Psoas muscle (tissue), 8 donors: Measurements from ENCODE around the gene CCDC148. TPM values are rescaled to one million over a fixed set of nuclear protein-coding genes. Genes with fewer than 3 reads are reported as not detected.

Source experiments
- ATAC-seq, 4 donors: fragments of 200-7000 bp; cut with Tn5 transposase; one replicate each; pipeline ENCODE4 v1.9.1; 2020; ENCODE audit warnings: moderate library complexity in 3 of 4, mild to moderate bottlenecking in 2 of 4
- DNase-seq, 2 donors: peaks; one replicate each; pipeline ENCODE4 v3.0.0-alpha.2; 2020
- H3K27ac ChIP-seq: fragments of 200-600 bp; one replicate; pipeline ENCODE4 v1.8.0; 2022
- H3K27me3 ChIP-seq, 3 donors: fragments of 200-600 bp in 1 of 3; one replicate each; pipeline versions ENCODE4 v1.6.1 to v1.8.0; 2013 to 2022; ENCODE audit warnings: low read length in 2 of 3, mild to moderate bottlenecking in 2 of 3, moderate library complexity in 1 of 3; ENCODE audit not compliant: insufficient read depth in 3 of 3
- H3K36me3 ChIP-seq, 2 donors: fragments of 200-600 bp in 1 of 2; one replicate each; pipeline versions ENCODE4 v1.6.1 to v1.8.0; 2013 to 2022; ENCODE audit warnings: low read depth in 1 of 2, mild to moderate bottlenecking in 1 of 2, moderate library complexity in 1 of 2; ENCODE audit not compliant: insufficient read depth in 1 of 2
- H3K4me1 ChIP-seq: fragments of 200-600 bp; one replicate; pipeline ENCODE4 v1.8.0; 2022
- H3K4me3 ChIP-seq: fragments of 200-600 bp; one replicate; pipeline ENCODE4 v1.8.0; 2022; ENCODE audit warnings: mild to moderate bottlenecking
- H3K9me3 ChIP-seq: fragments of 200-600 bp; one replicate; pipeline ENCODE4 v1.8.0; 2022
- CTCF ChIP-seq: fragments of 200-600 bp; IDR thresholded peaks from one replicate; pipeline ENCODE4 v1.8.0; 2022; ENCODE audit warnings: antibody characterized with exemption
- WGBS, 3 donors: extraction: QIAGEN DNeasy Blood & Tissue Kit; methylation state at CpG; one replicate each; pipeline versions ENCODE4 v1.1.6 to v1.1.7; 2013; 5-methylcytosine and 5-hydroxymethylcytosine counted together
- intact Hi-C, 2 donors: fragments of 100-400 bp; cut with DNase I; formaldehyde crosslinking; loops; one replicate each; pipeline versions ENCODE4 v1.11.0 to v1.14.2; 2022
- polyA plus RNA-seq, 3 donors: library from polyadenylated mRNA; stranded (reverse); fragments of 200-250 nt; gene quantifications; one replicate each; pipeline ENCODE4 v1.2.3, GENCODE V29; 2013
- total RNA-seq, 4 donors: library from RNA; stranded (reverse); fragmentation: NEBNext Ultra II Directional in 2 of 4; extraction: Animal tissue kit (Norgen Biotek cat#: 25700) in 2 of 4; gene quantifications; one replicate each; pipeline versions ENCODE4 v1.2.1 to v1.2.4, GENCODE V29; 2021 to 2023
- donor health status: healthy with polysubstance abuse.
- donor health status: DM: no; HTN: no; CAD: no; lungs with moderate emphysema.
- donor health status: Bipolar disorder and iron deficiency.
- donor health status: healthy.
- donor health status: DM: yes; HTN: yes; CAD: no.
- donor health status: DM: no; HTN: no; CAD: no.
- donor health status: DM: no; HTN: no; CAD: no.
- donor health status: DM: yes; HTN: yes; CAD: no.

The CCDC148 gene
- total and polyA plus RNA-seq, 7 donors, result 0.10 TPM; not detected in 6

GRCh38 chr2:158323381-158323780 is 133.2 kb downstream of the CCDC148 start:
- H3K4me3 ChIP-seq, result no peak overlapping the region
- no peaks in the 10 kb centered on the region for H3K27me3 ChIP-seq
- WGBS, 3 donors, result 95 to 100% (median 97%) methylated on average over 1 of the region's 1 CpG
- no peaks in the 10 kb centered on the region for H3K36me3 ChIP-seq
- no peak for TF ChIP-seq CTCF
- intact Hi-C loops, result no loop called here
- H3K4me1 ChIP-seq, result no peaks in the 10 kb centered on the region
- no peak for ATAC-seq
- no peaks in the 10 kb centered on the region for H3K9me3 ChIP-seq
- H3K27ac ChIP-seq, result no peak overlapping the region
- no peak for DNase-seq

DNA sequence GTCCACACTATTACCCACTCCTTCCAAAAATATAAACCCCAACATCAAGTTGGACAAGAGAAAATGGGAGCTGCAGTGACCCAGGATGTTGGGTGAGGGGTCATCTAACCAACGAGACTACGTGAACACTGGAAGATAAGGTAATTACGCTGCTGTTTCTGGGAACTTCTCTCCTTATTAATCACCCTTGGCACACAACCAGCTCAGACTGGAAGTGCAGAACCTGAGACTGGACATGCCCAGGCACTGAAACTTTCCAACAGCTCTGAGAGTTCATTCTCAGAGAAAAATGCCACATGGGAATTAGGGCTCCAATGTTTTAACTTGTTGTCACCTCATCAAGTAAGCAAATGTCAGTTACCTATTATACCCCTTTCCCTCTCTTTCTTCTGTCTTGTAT is 135.3 kb downstream of the CCDC148 start:
- DNase-seq, result no peak
- H3K9me3 ChIP-seq, result no peaks in the 10 kb centered on the region
- H3K36me3 ChIP-seq, result no peaks in the 10 kb centered on the region
- no peaks in the 10 kb centered on the region for H3K27me3 ChIP-seq
- no peak overlapping the region for H3K27ac ChIP-seq
- TF ChIP-seq CTCF, result no peak
- ATAC-seq, result no peak
- no peak overlapping the region for H3K4me3 ChIP-seq
- WGBS, 3 donors, result 43 to 57% (median 55%) methylated on average over 3 of the region's 3 CpGs
- intact Hi-C loops, result no loop called here
- no peaks in the 10 kb centered on the region for H3K4me1 ChIP-seq

DNA sequence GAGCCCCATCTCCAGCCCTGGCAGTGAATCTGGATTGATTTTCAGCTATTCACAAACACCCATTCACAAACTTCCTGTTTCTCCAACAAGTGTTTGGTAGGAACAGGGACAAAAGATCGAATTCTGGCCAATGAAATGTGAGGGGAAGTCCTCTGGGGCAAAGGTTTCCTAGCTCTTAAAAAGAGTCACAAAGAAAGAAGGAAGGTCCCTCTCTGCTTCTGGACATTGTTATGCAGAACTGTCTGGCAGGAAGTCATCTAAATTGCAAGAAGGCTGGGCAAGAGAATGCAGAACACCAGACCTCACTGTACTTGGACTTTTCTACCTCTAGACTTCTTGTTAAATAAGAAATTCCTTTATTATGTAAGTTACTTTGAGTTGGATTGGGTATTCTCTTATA is 137.3 kb downstream of the CCDC148 start:
- TF ChIP-seq CTCF, result no peak
- no peak for ATAC-seq
- 50 to 67% (median 52%) methylated on average over 1 of the region's 1 CpG for WGBS, 3 donors
- intact Hi-C loops, result no loop called here
- no peak overlapping the region for H3K27ac ChIP-seq
- no peaks in the 10 kb centered on the region for H3K9me3 ChIP-seq
- no peaks in the 10 kb centered on the region for H3K4me1 ChIP-seq
- no peaks in the 10 kb centered on the region for H3K36me3 ChIP-seq
- no peak for DNase-seq
- no peak overlapping the region for H3K4me3 ChIP-seq
- H3K27me3 ChIP-seq, result no peaks in the 10 kb centered on the region

DNA sequence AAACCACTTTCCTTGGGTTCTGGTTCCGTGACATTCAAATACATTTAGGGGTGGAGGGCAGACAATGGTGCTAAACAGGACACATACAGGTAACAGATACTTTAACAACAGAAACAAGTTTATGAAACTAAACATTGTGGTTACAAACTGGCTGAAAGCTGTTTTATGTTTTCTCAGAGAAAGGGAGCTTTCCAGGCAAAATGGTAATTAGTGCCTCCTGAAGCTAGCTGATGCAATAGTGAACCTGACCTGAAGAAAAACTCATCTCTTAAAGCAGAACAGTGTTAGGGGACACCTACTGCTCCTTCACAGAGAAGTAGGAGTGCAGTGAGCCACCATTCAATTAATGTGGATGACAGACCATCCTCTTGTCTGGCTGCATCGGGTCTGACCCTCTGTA is 138.9 kb downstream of the CCDC148 start:
- DNase-seq (no peak), ATAC-seq (no peak)
- intact Hi-C loops, result no loop called here
- H3K4me1 ChIP-seq, result no peaks in the 10 kb centered on the region
- no peak overlapping the region for H3K4me3 ChIP-seq
- H3K27ac ChIP-seq, result no peak overlapping the region
- no peaks in the 10 kb centered on the region for H3K27me3 ChIP-seq
- no peak for TF ChIP-seq CTCF
- 84 to 96% (median 85%) methylated on average over 2 of the region's 2 CpGs for WGBS, 3 donors
- H3K9me3 ChIP-seq, result no peaks in the 10 kb centered on the region
- no peaks in the 10 kb centered on the region for H3K36me3 ChIP-seq

- no peaks in the 10 kb centered on the region for H3K36me3 ChIP-seq
- no peak overlapping the region for H3K4me3 ChIP-seq
- H3K9me3 ChIP-seq, result no peaks in the 10 kb centered on the region
- 73 to 83% (median 79%) methylated on average over 1 of the region's 1 CpG for WGBS, 3 donors
- intact Hi-C loops, result no loop called here
- ATAC-seq (no peak), DNase-seq (no peak)
- H3K27me3 ChIP-seq, result no peaks in the 10 kb centered on the region
- no peak overlapping the region for H3K27ac ChIP-seq
- no peaks in the 10 kb centered on the region for H3K4me1 ChIP-seq
- TF ChIP-seq CTCF, result no peak
Observed at GRCh38 chr2:158315803-158316414, 140.6 kb downstream of the CCDC148 start.
